K562 (cell line): Measurements from ENCODE around the gene LBR.

Experiments
- CHD1 ChIP-seq: fragments of 200-600 bp; sonication (generic); IDR thresholded peaks from one replicate; pipeline ENCODE4 v1.6.1; 2012; ENCODE audit warnings: mild to moderate bottlenecking, moderate library complexity, low read length, inconsistent platforms
- DMBX1 ChIP-seq: fragments of 250-450 bp; sonication (Bioruptor Pico); IDR thresholded peaks from 2 replicates; pipeline ENCODE4 v1.8.0; 2022; ENCODE audit warnings: inconsistent platforms, mild to moderate bottlenecking, moderate library complexity, borderline replicate concordance
- MYBL2 ChIP-seq, 2 experiments: fragments of 450-650 bp in 1 of 2; sonication (generic) in 1 of 2; formaldehyde crosslinking in 1 of 2; IDR thresholded peaks; 2 replicates each; pipeline versions ENCODE4 v1.6.1 to v1.8.1; 2017 to 2022; ENCODE audit warnings: borderline replicate concordance in 1 of 2, inconsistent platforms in 1 of 2, low read depth in 1 of 2, mild to moderate bottlenecking in 1 of 2, missing genetic modification reagents in 1 of 2, moderate library complexity in 1 of 2
- MYC ChIP-seq, 2 experiments: fragments of 250-450 bp in 1 of 2; sonication (Bioruptor Pico) in 1 of 2; IDR thresholded peaks; 2 replicates each; pipeline versions ENCODE4 v1.5.1 to v1.6.1; 2012 to 2021; ENCODE audit warnings: low read depth in 2 of 2, borderline replicate concordance in 1 of 2, improper control_type of control experiment in 1 of 2, low read length in 1 of 2, mild to moderate bottlenecking in 1 of 2, moderate library complexity in 1 of 2
- NR3C1 ChIP-seq: sonication (generic); formaldehyde crosslinking; IDR thresholded peaks from 2 replicates; pipeline ENCODE4 v1.8.1; 2022; ENCODE audit warnings: missing genetic modification reagents
- PHF20 ChIP-seq: fragments of 450-650 bp; IDR thresholded peaks from 2 replicates; pipeline ENCODE4 v1.6.1; 2018; ENCODE audit not compliant: partially characterized antibody
- RCOR1 ChIP-seq, 2 experiments: IDR thresholded peaks; 2 replicates each; pipeline ENCODE4 v1.6.1; 2012; ENCODE audit warnings: low read depth in 2 of 2, low read length in 2 of 2, borderline replicate concordance in 1 of 2, improper control_type of control experiment in 1 of 2
- TCF7L2 ChIP-seq: fragments of 150-350 bp; IDR thresholded peaks from 2 replicates; pipeline ENCODE4 v1.6.1; 2016; ENCODE audit warnings: low read depth, mild to moderate bottlenecking, low read length, moderate library complexity
- TF ChIP-seq, protein P1 (sequence below), 3 experiments: IDR thresholded peaks in 2 of 3; conservative IDR thresholded peaks in 1 of 3; 2 replicates each; pipeline ENCODE4 v1.5.1; 2011 to 2012; ENCODE audit warnings: low read length in 3 of 3, mild to moderate bottlenecking in 3 of 3, control low read depth in 2 of 3, improper control_type of control experiment in 1 of 3, inconsistent platforms in 1 of 3, low read depth in 1 of 3, mixed read lengths in 1 of 3, moderate library complexity in 1 of 3; ENCODE audit not compliant: insufficient read depth in 2 of 3

DNA sequence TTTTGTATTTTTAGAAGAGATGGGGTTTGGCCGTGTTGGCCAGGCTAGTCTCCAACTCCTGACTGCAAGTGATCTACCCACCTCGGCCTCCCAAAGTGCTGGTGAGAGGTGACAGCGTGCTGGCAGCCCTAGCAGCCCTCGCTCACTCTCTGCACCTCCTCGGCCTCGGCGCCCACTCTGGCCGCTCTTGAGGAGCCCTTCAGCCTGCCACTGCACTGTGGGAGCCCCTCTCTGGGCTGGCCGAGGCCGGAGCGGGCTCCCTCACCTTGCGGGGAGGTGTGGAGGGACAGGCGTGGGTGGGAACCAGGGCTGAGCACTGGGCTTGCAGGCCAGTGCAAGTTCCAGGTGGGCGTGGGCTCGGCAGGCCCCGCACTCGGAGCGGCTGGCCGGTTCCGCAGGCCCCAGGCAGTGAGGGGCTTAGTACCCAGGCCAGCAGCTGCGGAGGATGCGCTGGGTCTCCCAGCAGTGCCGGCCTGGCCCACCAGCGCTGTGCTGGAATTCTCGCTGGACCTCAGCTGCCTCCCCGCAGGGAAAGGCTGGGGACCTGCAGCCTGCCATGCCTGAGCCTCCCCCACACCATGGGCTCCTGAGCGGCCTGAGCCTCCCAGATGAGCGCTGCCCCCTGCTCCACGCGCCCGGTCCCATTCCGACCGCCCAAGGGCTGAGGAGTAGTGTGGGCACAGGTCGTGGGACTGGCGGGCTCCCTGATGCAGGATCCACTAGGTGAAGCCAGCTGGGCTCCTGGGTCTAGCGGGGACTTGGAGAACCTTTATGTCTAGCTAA, 3.4 kb upstream of the LBR start:
- TF ChIP-seq RCOR1 (IDR thresholded peaks at IDR 0.05; ENCODE audit: borderline replicate concordance in 1 of 2, low read depth in 2 of 2, low read length in 2 of 2) (no peak), DMBX1 (CRISPR knock-in tag) (no peak), TCF7L2 (no peak), CHD1 (no peak), PHF20 (no peak), NR3C1 (CRISPR knock-in tag) (no peak), MYBL2 (IDR thresholded peaks at IDR 0.05; ENCODE audit: low read depth) (no peak), MYBL2 (CRISPR knock-in tag; IDR thresholded peaks at IDR 0.05; ENCODE audit: borderline replicate concordance) (no peak), MYC (IDR thresholded peaks at IDR 0.05; ENCODE audit: low read depth, low read length) (no peak), MYC (CRISPR knock-in tag; IDR thresholded peaks at IDR 0.05; ENCODE audit: borderline replicate concordance, low read depth) (no peak)
- TF ChIP-seq, protein P1, sequence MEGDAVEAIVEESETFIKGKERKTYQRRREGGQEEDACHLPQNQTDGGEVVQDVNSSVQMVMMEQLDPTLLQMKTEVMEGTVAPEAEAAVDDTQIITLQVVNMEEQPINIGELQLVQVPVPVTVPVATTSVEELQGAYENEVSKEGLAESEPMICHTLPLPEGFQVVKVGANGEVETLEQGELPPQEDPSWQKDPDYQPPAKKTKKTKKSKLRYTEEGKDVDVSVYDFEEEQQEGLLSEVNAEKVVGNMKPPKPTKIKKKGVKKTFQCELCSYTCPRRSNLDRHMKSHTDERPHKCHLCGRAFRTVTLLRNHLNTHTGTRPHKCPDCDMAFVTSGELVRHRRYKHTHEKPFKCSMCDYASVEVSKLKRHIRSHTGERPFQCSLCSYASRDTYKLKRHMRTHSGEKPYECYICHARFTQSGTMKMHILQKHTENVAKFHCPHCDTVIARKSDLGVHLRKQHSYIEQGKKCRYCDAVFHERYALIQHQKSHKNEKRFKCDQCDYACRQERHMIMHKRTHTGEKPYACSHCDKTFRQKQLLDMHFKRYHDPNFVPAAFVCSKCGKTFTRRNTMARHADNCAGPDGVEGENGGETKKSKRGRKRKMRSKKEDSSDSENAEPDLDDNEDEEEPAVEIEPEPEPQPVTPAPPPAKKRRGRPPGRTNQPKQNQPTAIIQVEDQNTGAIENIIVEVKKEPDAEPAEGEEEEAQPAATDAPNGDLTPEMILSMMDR (IDR thresholded peaks at IDR 0.05 in 2 of 3, conservative IDR thresholded peaks at IDR 0.05 in 1 of 3; ENCODE audit: insufficient read depth in 2 of 3, low read depth in 1 of 3, low read length in 3 of 3), result no peak
